ENCODE measurements around the gene FGF18. TPM values are rescaled to one million over a fixed set of nuclear protein-coding genes. Genes with fewer than 3 reads are reported as not detected.

The FGF18 gene
- polyA plus RNA-seq, 1 donor from 2014 or later: 1.2 TPM

DNA sequence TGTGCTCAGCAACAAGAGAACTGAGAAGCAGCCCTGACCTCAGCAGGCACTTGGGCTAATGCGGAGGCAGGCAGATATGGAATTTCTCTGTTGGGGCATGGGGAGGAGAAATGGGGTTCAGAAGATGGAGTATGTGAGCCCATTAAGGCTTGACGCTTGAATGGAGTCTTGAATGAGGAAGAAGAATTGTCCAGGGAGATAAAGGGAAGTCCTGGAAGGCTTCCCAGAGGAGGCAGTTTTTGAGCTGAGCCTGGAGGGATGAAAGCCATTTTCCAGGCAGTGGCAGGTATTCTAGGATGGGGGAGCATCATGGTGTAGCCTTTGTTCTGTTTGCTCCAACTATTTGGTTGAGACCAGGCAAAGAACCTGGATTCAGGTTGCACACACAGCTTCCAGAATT is 34.5 kb downstream of the FGF18 start:
- H3K9ac ChIP-seq (ENCODE audit: low read length): no peak overlapping the region
- H3K4me3 ChIP-seq (ENCODE audit: low read length): no peak overlapping the region
- no peaks in the 10 kb centered on the region for H3F3A ChIP-seq (ENCODE audit: insufficient read depth, low read length, poor library complexity, severe bottlenecking)
- no peaks in the 10 kb centered on the region for H3K9me2 ChIP-seq (ENCODE audit: insufficient read depth, low read length)
- H2AFZ ChIP-seq (ENCODE audit: low read depth, low read length): no peak overlapping the region
- no peaks in the 10 kb centered on the region for H3K79me2 ChIP-seq (replicated peaks; ENCODE audit: insufficient read depth, low read length)
- no peaks in the 10 kb centered on the region for H4K20me1 ChIP-seq (ENCODE audit: insufficient read depth)
- H3K4me2 ChIP-seq (ENCODE audit: low read length): no peak overlapping the region
- no peaks in the 10 kb centered on the region for H3K9me3 ChIP-seq (ENCODE audit: low read length)
- no peak overlapping the region for H3K27ac ChIP-seq (ENCODE audit: low read length)
- peaks cover 4% of the 10 kb centered on the region for H3K27me3 ChIP-seq (ENCODE audit: insufficient read depth, low read depth, low read length)
- TF ChIP-seq EZH2 (IDR thresholded peaks at IDR 0.05; ENCODE audit: borderline replicate concordance, insufficient read depth, low read length, poor library complexity, severe bottlenecking): no peak
- TF ChIP-seq, protein P1, sequence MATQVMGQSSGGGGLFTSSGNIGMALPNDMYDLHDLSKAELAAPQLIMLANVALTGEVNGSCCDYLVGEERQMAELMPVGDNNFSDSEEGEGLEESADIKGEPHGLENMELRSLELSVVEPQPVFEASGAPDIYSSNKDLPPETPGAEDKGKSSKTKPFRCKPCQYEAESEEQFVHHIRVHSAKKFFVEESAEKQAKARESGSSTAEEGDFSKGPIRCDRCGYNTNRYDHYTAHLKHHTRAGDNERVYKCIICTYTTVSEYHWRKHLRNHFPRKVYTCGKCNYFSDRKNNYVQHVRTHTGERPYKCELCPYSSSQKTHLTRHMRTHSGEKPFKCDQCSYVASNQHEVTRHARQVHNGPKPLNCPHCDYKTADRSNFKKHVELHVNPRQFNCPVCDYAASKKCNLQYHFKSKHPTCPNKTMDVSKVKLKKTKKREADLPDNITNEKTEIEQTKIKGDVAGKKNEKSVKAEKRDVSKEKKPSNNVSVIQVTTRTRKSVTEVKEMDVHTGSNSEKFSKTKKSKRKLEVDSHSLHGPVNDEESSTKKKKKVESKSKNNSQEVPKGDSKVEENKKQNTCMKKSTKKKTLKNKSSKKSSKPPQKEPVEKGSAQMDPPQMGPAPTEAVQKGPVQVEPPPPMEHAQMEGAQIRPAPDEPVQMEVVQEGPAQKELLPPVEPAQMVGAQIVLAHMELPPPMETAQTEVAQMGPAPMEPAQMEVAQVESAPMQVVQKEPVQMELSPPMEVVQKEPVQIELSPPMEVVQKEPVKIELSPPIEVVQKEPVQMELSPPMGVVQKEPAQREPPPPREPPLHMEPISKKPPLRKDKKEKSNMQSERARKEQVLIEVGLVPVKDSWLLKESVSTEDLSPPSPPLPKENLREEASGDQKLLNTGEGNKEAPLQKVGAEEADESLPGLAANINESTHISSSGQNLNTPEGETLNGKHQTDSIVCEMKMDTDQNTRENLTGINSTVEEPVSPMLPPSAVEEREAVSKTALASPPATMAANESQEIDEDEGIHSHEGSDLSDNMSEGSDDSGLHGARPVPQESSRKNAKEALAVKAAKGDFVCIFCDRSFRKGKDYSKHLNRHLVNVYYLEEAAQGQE (IDR thresholded peaks at IDR 0.05; ENCODE audit: borderline replicate concordance): no peak
- TF ChIP-seq EP300 (conservative IDR thresholded peaks at IDR 0.05; ENCODE audit: poor library complexity, severe bottlenecking): no peak
- TF ChIP-seq RAD21 (conservative IDR thresholded peaks at IDR 0.05): no peak
- TF ChIP-seq TAF1 (IDR thresholded peaks at IDR 0.05; ENCODE audit: low read depth): no peak
- no peak for TF ChIP-seq MXI1 (conservative IDR thresholded peaks at IDR 0.05; ENCODE audit: poor library complexity, severe bottlenecking)
- no peaks in the 10 kb centered on the region for H3K36me3 ChIP-seq (ENCODE audit: insufficient read depth, low read length)

DNA sequence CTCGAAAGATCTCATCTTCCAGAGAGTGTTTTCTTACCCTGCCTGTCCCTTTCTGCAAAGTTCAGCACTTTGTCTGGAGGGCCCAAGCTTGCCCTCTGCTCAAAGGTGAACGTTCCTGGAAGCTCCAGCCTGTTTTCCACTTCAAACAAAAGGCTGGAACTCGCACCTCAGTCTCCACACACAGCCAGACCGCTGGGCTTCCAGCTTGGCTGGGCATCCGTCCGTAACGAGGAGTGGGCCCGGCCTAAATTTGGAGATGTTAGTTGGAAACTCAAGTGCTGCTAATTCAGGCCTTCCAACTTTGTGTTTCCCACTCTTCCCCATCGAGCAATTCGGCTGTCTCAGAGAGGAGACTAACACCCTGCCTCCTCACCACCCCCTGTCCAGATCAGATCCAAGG is 35.1 kb downstream of the FGF18 start:
- Histone ChIP-seq H3F3A (ENCODE audit: insufficient read depth, low read length, poor library complexity, severe bottlenecking) (no peaks in the 10 kb centered on the region), H3K4me3 (ENCODE audit: low read length) (no peak overlapping the region), H3K4me2 (ENCODE audit: low read length) (no peak overlapping the region), H3K9me3 (ENCODE audit: low read length) (no peaks in the 10 kb centered on the region), H4K20me1 (ENCODE audit: insufficient read depth) (no peaks in the 10 kb centered on the region), H3K36me3 (ENCODE audit: insufficient read depth, low read length) (no peaks in the 10 kb centered on the region), H2AFZ (ENCODE audit: low read depth, low read length) (no peak overlapping the region), H3K9ac (ENCODE audit: low read length) (no peak overlapping the region), H3K9me2 (ENCODE audit: insufficient read depth, low read length) (no peaks in the 10 kb centered on the region), H3K27ac (ENCODE audit: low read length) (no peak overlapping the region), H3K27me3 (ENCODE audit: insufficient read depth, low read depth, low read length) (peaks cover 4% of the 10 kb centered on the region), H3K79me2 (replicated peaks; ENCODE audit: insufficient read depth, low read length) (no peaks in the 10 kb centered on the region)
- TF ChIP-seq, protein P1 (IDR thresholded peaks at IDR 0.05; ENCODE audit: borderline replicate concordance): no peak

DNA sequence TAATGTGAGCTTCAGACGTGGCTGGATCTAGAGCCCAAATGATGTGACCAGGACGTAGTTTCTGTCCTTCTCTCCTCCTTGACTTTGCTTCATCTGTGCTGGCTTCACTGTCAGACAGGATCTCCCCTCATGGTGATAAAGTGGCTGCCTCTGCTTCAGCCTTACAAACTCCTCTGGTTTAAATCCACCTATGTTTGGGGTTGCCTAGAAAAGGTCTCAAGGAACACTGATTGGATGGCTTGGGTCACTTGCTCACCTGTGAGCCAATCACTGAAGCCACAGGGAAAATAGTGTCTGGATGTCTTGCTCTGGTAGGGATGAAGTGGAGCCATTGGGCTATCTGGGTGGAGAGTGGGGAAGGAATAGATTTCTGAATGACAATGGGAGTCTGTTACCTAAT is 36.1 kb downstream of the FGF18 start:
- H3K36me3 ChIP-seq (ENCODE audit: insufficient read depth, low read length): no peaks in the 10 kb centered on the region
- no peaks in the 10 kb centered on the region for H4K20me1 ChIP-seq (ENCODE audit: insufficient read depth)
- no peaks in the 10 kb centered on the region for H3K9me3 ChIP-seq (ENCODE audit: low read length)
- H3K4me3 ChIP-seq (ENCODE audit: low read length): no peak overlapping the region
- H3K79me2 ChIP-seq (replicated peaks; ENCODE audit: insufficient read depth, low read length): no peaks in the 10 kb centered on the region
- no peaks in the 10 kb centered on the region for H3K27me3 ChIP-seq (ENCODE audit: insufficient read depth, low read depth, low read length)
- no peak overlapping the region for H2AFZ ChIP-seq (ENCODE audit: low read depth, low read length)
- no peak overlapping the region for H3K9ac ChIP-seq (ENCODE audit: low read length)
- H3F3A ChIP-seq (ENCODE audit: insufficient read depth, low read length, poor library complexity, severe bottlenecking): no peaks in the 10 kb centered on the region
- no peaks in the 10 kb centered on the region for H3K9me2 ChIP-seq (ENCODE audit: insufficient read depth, low read length)
- no peak overlapping the region for H3K27ac ChIP-seq (ENCODE audit: low read length)
- TF ChIP-seq, protein P1 (IDR thresholded peaks at IDR 0.05; ENCODE audit: borderline replicate concordance): no peak
- TF ChIP-seq EP300 (conservative IDR thresholded peaks at IDR 0.05; ENCODE audit: poor library complexity, severe bottlenecking): no peak
- no peak for TF ChIP-seq TAF1 (IDR thresholded peaks at IDR 0.05; ENCODE audit: low read depth)
- TF ChIP-seq, protein P2, sequence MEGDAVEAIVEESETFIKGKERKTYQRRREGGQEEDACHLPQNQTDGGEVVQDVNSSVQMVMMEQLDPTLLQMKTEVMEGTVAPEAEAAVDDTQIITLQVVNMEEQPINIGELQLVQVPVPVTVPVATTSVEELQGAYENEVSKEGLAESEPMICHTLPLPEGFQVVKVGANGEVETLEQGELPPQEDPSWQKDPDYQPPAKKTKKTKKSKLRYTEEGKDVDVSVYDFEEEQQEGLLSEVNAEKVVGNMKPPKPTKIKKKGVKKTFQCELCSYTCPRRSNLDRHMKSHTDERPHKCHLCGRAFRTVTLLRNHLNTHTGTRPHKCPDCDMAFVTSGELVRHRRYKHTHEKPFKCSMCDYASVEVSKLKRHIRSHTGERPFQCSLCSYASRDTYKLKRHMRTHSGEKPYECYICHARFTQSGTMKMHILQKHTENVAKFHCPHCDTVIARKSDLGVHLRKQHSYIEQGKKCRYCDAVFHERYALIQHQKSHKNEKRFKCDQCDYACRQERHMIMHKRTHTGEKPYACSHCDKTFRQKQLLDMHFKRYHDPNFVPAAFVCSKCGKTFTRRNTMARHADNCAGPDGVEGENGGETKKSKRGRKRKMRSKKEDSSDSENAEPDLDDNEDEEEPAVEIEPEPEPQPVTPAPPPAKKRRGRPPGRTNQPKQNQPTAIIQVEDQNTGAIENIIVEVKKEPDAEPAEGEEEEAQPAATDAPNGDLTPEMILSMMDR (IDR thresholded peaks at IDR 0.05; ENCODE audit: poor library complexity, severe bottlenecking): no peak
- TF ChIP-seq POLR2AphosphoS5 (IDR thresholded peaks at IDR 0.05): no peak
- no peak for TF ChIP-seq EZH2 (IDR thresholded peaks at IDR 0.05; ENCODE audit: borderline replicate concordance, insufficient read depth, low read length, poor library complexity, severe bottlenecking)
- TF ChIP-seq RAD21 (conservative IDR thresholded peaks at IDR 0.05): no peak
- no peak for TF ChIP-seq MXI1 (conservative IDR thresholded peaks at IDR 0.05; ENCODE audit: poor library complexity, severe bottlenecking)
- TF ChIP-seq SMC3 (conservative IDR thresholded peaks at IDR 0.05; ENCODE audit: poor library complexity): no peak
- no peak overlapping the region for H3K4me2 ChIP-seq (ENCODE audit: low read length)

All from neural cell (in vitro differentiated cells).